Measurements from ENCODE around the gene TTYH2. TPM values are rescaled to one million over a fixed set of nuclear protein-coding genes. Genes with fewer than 3 reads are reported as not detected.

Gene TTYH2
- total and polyA plus RNA-seq, 11 donors: 10.3 to 34.6 (median 22.4) TPM

DNA sequence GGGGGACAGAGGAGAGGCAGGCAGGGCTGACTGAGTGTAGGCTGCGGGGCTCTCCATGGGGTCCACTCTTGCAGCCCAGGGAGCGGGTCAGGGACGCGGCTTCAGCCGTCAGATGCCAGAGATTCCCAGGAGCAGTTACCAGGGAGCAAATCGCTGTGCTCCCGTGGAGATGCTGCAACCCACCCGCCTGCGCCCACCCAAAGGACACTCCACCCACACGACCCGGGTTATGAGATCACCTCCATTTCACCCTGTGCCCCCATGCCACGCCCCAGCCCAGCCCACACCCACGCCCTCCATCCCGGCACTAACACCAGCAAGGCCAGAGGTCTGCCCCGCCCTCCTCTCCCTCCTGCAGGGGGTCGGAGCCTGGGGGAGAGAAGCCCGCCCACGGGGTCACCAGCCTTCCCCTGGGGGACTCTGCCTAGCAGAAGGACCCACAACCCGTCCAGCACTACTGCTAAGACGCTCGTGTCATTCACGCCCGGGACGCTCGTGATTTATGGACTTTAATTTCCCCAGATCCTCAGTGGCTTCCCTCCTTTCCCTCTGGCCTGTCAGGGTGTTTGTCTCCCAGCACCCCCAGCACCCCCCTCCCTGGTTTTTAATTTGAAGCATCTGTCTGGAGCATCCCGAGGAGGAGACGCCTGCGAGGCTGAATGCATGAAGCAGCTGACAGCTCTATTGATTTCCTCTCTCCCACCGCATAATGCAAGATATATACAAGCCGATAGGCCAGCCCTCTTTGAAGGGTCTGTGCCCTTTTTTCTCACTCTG lies 16.6 kb upstream of the TTYH2 start:
- H3K9me3 ChIP-seq: no peaks in the 10 kb centered on the region
- WGBS, 4 donors: 43 to 51% (median 50%) methylated on average over 26 to 30 of the region's 30 CpGs
- no peak overlapping the region for H3K27ac ChIP-seq
- intact Hi-C loops (cut with DNase I): no loop called here
- DNase-seq: no peak
- H3K27me3 ChIP-seq: peaks cover 0 to 60% (median 33%) of the 10 kb centered on the region in 9 donors
- no peaks in the 10 kb centered on the region for H3K36me3 ChIP-seq
- no peak for ATAC-seq
- H3K4me3 ChIP-seq: no peak overlapping the region
- no peak for TF ChIP-seq POLR2A (IDR thresholded peaks at IDR 0.05)
- TF ChIP-seq, protein P1, sequence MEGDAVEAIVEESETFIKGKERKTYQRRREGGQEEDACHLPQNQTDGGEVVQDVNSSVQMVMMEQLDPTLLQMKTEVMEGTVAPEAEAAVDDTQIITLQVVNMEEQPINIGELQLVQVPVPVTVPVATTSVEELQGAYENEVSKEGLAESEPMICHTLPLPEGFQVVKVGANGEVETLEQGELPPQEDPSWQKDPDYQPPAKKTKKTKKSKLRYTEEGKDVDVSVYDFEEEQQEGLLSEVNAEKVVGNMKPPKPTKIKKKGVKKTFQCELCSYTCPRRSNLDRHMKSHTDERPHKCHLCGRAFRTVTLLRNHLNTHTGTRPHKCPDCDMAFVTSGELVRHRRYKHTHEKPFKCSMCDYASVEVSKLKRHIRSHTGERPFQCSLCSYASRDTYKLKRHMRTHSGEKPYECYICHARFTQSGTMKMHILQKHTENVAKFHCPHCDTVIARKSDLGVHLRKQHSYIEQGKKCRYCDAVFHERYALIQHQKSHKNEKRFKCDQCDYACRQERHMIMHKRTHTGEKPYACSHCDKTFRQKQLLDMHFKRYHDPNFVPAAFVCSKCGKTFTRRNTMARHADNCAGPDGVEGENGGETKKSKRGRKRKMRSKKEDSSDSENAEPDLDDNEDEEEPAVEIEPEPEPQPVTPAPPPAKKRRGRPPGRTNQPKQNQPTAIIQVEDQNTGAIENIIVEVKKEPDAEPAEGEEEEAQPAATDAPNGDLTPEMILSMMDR (IDR thresholded peaks at IDR 0.05): no peak
- peaks cover 0 to 22% (median 2%) of the 10 kb centered on the region in 12 donors for H3K4me1 ChIP-seq

GRCh38 chr17:74197801-74198200 lies 15.6 kb upstream of the TTYH2 start:
- no peak for TF ChIP-seq POLR2A (IDR thresholded peaks at IDR 0.05)
- TF ChIP-seq, protein P1 (IDR thresholded peaks at IDR 0.05): no peak
- no peaks in the 10 kb centered on the region for H3K9me3 ChIP-seq
- DNase-seq (no peak), ATAC-seq (no peak)
- peaks cover 0 to 59% (median 33%) of the 10 kb centered on the region in 9 donors for H3K27me3 ChIP-seq
- intact Hi-C loops (cut with DNase I): no loop called here
- peaks cover 0 to 18% (median 3%) of the 10 kb centered on the region in 12 donors for H3K4me1 ChIP-seq
- H3K36me3 ChIP-seq: no peaks in the 10 kb centered on the region
- 93 to 96% (median 94%) methylated on average over 2 of the region's 2 CpGs for WGBS, 4 donors
- no peak overlapping the region for H3K4me3 ChIP-seq
- no peak overlapping the region for H3K27ac ChIP-seq

DNA sequence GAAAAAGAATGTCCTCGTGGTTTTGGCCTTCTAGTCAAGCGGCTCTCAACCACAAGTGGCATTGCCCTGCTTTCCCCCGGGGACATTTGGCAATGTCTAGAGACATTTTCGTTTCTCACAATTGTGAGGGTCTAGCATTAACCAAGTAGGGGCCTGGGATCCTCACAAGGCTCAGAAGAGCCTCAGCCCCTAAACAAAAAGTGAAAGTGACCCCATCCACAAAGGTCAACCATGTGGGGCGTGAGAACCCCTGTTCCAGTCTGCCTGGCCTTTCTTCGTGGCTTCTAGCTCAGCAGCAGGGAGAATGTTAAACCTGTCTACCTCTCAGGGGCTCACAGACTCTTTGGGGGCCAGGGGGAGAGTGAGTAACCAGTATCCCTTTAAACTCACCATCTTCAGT lies 14.7 kb upstream of the TTYH2 start:
- Histone ChIP-seq H3K4me1 (peaks cover 0 to 13% (median 5%) of the 10 kb centered on the region in 12 donors), H3K36me3 (no peaks in the 10 kb centered on the region), H3K9me3 (no peaks in the 10 kb centered on the region), H3K27me3 (peaks cover 0 to 52% (median 33%) of the 10 kb centered on the region in 9 donors), H3K27ac (no peak overlapping the region), H3K4me3 (no peak overlapping the region)
- intact Hi-C loops (cut with DNase I): no loop called here
- ATAC-seq (no peak), DNase-seq (no peak)
- WGBS, 4 donors: 67 to 82% (median 78%) methylated on average over 4 to 6 of the region's 6 CpGs
- no peak for TF ChIP-seq POLR2A (IDR thresholded peaks at IDR 0.05)
- TF ChIP-seq, protein P1 (IDR thresholded peaks at IDR 0.05): no peak

DNA sequence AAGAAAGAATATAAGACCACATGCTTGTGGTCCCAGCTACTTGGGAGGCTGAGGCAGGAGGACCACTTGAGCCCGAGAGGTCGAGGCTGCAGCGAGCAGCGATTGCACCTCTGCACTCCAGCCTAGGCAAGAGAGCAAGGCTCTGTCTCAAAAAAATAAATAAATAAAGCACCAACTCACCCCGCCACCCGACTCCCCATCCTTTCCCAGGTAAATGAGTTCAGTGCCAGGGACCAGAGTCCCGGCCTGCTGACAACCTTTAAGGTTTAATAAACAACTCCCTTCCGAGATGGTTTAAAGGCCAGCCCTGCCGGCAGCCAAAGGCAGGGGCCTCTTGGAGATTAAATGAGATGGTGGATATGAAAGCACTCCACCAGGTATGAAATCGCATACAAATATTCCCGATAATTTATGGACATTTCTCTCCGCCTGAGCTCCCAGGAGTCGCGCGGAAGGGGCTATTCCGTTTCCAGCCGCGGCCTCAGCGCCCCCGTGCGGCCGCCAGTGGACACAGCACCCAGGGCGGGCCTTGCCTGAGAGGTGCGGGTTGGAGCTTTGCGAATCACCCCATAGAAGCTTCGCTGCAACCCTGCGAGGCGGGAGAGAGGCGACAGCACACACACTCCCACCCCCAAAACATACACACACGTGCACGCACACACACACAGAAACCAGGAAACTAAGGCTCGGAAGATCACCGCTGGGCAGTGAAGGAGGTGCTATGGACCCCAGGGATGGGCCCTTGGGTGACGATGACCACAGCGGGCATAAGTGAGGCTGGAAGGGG lies 13.9 kb upstream of the TTYH2 start:
- Histone ChIP-seq H3K27me3 (peaks cover 0 to 52% (median 31%) of the 10 kb centered on the region in 9 donors), H3K27ac (no peak overlapping the region), H3K4me3 (peak overlapping the region in 5 of 12 donors; percentile 22 to 32 (median 24)), H3K36me3 (peaks cover 0 to 2% (median under 1%) of the 10 kb centered on the region in 9 donors), H3K4me1 (peaks cover 0 to 19% (median 9%) of the 10 kb centered on the region in 12 donors), H3K9me3 (no peaks in the 10 kb centered on the region)
- TF ChIP-seq, protein P1 (IDR thresholded peaks at IDR 0.05): peak; percentile 90 to 99 (median 96)
- no peak for TF ChIP-seq POLR2A (IDR thresholded peaks at IDR 0.05)
- WGBS, 4 donors: 21 to 26% (median 22%) methylated on average over 25 to 35 of the region's 35 CpGs
- DNase-seq (peak; percentile 46 to 78 (median 61)), ATAC-seq (peak in 3 of 4 donors; percentile 35 to 50 (median 45))
- intact Hi-C loops (cut with DNase I): loop anchor here in 3 of 10 donors (5.0 to 10.0 kb wide), 2 partner anchors 163 to 255 kb away; partner anchors contain the start of gene BTBD17 (in 1 of the 3)
